Left renal pelvis (tissue), 4 donors: ENCODE results near the gene SFMBT2. TPM values are rescaled to one million over a fixed set of nuclear protein-coding genes. Genes with fewer than 3 reads are reported as not detected.
"Not testable (repeated sequence)": the region's sequence is repeated elsewhere in the genome, so short reads cannot be mapped to it uniquely, and the experiment has no call there.

Experiments used
- DNase-seq, 4 donors: peaks; one replicate each; pipeline ENCODE4 v3.0.0-alpha.2; 2013; ENCODE audit warnings: low read depth in 4 of 4, low spot score in 3 of 4
- polyA plus RNA-seq, 4 donors: library from polyadenylated mRNA; unstranded; fragments of 120-200 nt; gene quantifications; one replicate each; pipeline ENCODE4 v1.2.1, GENCODE V29; 2013; ENCODE audit not compliant: insufficient read length in 4 of 4

SFMBT2 gene
- polyA plus RNA-seq, 4 donors: 6.3 to 10.3 (median 7.3) TPM

GRCh38 chr10:7302392-7302906 lies 108.4 kb downstream of the SFMBT2 start:
- DNase-seq: peak in 1 of 4 donors; percentile 60

DNA sequence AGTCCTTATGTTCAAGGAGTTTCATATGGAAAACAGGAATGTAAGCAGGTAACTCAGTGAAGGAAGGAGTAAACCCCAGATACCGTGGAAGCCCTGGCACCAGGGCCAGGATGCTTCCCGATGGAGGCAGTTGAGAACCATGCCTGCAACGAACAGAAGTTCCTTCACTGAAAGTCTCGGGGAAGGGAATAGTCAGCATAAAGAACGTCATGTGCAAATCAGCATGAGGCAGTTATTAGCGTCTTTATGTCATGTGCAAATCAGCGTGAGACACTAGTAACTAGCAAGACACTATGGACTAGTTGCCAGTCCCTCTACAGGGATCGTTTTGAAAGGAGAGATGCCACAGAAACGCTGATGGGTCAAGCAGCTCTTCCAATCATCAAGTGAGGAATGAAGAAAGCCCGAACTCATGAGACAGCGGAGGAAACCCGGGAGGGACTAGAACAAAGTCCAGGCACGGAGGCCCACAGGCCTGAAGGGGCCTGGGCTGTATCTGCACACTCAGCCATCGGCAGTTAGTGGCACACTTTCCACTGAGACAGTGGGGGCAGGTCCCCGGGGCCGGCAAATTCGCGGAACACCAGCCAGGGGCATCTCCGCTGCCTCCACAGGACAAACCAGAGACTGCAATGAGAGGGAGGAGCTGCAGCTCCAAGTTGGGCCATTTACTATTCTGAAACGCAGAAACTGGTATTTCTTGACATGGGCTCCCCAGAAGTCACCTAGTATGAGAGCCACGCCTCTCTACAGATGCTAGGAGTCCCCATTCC lies 109.6 kb downstream of the SFMBT2 start:
- DNase-seq: no peak

GRCh38 chr10:7300384-7300971 lies 110.4 kb downstream of the SFMBT2 start:
- peak in 1 of 4 donors; percentile 66 for DNase-seq

DNA sequence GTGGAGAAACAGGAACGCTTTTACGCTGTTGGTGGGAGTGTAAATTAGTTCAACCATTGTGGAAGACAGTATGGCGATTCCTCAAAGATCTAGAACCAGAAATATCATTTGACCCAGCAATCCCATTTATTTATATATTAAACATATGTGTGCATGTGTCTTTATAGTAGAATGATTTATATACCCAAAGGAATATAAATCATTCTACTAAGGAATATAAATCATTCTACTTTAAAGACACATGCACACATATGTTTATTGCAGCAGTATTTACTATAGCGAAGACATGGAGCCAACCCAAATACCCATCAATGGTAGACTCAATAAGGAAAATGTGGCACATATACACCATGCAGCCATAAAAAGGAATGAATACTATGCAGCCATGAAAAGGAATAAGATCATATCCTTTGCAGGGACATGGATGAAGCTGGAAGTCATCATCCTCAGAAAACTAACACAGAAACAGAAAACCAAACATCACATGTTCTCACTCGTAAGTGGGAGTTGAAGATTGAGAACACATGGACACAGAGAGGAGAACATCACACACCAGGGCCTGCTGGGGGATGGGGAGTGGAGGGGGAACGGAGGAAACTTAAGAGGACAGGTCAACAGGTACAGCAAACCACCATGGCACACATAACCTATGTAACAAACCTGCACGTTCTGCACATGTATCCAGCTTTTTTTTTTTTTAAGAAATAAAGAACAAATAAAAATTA lies 111.1 kb downstream of the SFMBT2 start:
- not testable (repeated sequence) for DNase-seq

DNA sequence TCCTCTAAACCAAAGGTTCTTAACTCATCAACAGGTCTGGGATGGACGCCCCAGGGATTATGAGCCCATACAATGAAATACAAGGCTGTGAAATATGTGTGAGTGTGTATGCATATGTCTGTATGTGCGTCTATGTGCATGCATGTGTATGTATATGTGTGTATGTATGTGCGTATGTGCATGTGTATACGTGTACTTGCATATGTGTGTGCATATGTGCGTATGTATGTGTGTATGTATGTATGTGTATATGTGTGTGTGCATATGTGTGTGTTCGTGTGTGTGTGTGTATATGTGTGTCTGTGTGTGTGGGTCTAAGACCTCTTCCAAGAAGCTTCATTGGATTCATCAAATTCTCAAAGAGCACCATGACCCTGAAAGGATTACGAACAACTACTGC lies 112.3 kb downstream of the SFMBT2 start:
- DNase-seq: no peak

DNA sequence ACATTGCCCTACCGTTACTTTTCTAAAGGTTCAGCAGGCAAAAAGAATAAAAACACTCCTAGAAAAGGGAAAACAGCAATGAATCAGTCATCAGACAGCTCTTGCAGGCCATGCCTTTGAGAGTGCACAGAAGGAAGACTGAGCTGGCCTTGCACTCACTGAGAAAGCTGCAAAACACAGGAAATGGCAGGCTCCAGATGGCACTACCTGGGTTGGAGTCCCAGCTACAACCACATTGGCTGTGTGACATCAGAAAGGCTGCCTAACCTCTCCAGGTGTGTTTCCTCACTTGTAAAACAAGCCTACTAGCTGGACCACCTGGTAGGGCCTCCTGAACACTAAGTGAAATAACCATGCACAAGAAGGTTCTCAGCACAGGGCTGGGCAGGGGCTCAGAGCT lies 113.7 kb downstream of the SFMBT2 start:
- DNase-seq: no peak

- no peak for DNase-seq
These were observed 114.2 kb downstream of the SFMBT2 start for GRCh38 chr10:7296648-7297047.

DNA sequence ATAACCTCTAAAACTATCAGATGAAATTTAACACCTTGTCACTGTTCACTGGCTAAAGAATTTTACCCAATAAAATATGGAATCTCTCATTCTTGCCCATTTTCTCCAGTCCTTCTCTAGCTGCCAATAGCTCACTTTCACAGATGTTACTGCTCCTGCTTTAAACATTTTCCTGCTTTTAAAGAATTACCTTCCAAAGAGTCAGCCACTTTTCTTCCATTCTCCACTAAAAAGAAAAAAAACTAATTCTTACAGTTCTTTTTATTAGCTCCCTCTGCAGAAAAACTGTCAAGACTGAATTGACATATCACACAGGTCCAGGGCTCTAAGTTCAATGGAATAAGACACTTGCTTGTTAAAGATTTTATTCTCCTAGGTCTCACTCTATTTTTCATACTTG lies 114.8 kb downstream of the SFMBT2 start:
- DNase-seq: no peak

- no peak for DNase-seq
These were observed 117.4 kb downstream of the SFMBT2 start for GRCh38 chr10:7293378-7293920.

DNA sequence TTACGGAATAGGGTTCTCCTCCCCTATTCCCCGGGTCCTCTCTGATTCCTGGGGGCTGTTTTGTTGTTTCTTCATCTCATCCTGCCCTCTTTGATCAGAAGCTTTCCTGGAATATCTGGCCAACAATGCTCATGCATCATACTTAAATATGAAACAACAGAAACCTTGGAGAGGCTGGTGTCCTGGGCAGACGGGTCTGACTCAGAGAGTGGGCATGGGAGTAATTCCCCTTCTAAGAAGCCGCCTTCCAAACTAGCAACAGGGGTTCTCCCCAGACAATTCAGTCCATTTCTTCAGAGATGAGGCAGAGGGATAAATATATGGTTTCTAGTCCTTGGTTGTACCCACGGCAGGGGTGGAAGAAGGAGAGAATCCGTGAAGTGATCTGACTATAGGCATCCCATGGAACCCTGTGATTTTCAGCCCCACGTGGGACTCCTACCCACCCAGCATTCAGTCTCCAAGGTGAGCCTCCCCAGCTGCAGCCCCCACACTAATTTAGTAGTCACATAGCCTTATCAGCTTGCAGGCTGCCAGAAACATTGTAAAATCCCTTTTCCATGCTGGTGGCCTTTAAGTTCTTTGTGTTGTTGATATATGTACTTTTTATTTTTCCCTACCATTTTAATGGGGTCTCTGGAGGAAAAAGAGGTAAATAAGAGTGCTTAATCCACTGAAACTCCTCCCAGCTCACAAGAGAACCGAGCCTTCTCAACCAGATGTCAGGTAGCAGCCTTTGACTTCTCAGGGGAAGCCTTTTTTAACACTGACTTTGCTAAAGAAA lies 119.2 kb downstream of the SFMBT2 start:
- DNase-seq: no peak

DNA sequence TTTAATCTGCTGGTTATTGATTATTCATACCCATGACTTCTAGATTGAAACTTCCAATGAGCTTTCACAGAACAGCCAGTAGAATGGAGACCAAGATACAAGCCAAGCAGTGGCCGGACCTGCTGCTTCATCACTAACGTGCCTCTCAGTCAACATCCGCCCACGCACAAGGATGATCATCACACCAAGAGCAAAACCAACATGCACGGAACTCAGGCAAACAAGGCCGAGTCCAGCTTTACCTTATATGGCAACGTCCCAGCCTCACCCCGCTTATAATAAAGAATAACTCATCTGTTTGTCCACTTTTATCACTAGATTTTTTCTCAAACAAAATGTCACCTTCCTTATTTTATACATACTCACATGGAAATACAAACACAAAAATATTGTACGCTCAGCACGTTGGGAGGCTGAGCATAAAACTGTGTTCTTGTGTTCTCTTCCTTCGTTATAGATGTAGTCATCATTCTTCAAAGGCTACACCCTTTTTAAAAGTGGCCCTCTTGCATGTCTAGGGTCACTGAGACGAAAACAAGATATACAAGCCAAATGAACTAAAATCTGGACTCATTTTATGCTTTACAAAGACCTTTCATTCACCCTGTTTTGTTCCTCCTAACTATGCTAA lies 122.7 kb downstream of the SFMBT2 start:
- DNase-seq: no peak

GRCh38 chr10:7287377-7287776 lies 123.5 kb downstream of the SFMBT2 start:
- DNase-seq: no peak

GRCh38 chr10:7285522-7286322 lies 125.1 kb downstream of the SFMBT2 start:
- DNase-seq: no peak

DNA sequence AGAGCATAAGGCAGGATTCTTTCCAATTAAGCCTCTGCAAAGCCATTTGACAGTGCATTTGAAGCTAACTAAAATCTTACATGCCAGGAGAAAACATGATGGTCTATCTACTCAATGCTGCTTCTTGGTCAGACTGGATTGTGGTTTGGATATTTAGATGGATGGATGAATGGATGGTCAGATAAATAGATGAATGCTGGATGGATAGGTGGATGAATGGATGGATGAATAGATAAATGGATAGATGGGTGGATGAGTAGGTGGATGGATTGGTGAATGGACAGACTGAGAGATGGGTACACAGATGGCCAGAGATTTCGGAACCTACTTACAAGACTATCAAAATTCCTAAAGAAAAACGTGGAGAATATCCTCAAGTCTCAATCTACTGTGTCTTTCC lies 127.6 kb downstream of the SFMBT2 start:
- DNase-seq: no peak

- DNase-seq: no peak
These were observed 128.4 kb downstream of the SFMBT2 start for GRCh38 chr10:7282457-7282856.

- DNase-seq: no peak
These were observed 129.4 kb downstream of the SFMBT2 start for GRCh38 chr10:7281429-7281828.

- no peak for DNase-seq
These were observed 131.5 kb downstream of the SFMBT2 start for GRCh38 chr10:7279303-7279702.

DNA sequence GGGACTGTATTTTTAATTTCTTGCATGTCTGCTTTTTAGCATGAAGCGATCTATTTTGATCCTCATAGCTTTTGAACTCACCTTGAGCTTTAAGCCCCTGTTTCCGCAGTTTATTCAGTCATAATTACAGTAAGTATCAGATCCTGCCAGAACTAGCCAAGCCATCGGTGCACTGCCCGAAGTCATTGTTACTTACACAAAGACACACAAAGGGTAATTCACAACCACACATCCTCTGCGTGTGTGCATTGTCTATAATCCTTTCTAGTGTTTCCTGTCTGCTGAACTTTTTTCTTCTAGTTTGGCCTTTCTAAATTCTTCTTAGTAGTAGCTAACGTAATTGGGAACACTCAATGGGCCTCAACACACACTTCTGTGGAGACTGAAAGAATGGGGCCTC lies 133.0 kb downstream of the SFMBT2 start:
- no peak for DNase-seq

GRCh38 chr10:7277432-7277831 lies 133.4 kb downstream of the SFMBT2 start:
- DNase-seq: no peak
